ENCODE measurements around the gene GNL1.
"Not testable (repeated sequence)": the region's sequence is repeated elsewhere in the genome, so short reads cannot be mapped to it uniquely, and the experiment has no call there.

The GNL1 gene

DNA sequence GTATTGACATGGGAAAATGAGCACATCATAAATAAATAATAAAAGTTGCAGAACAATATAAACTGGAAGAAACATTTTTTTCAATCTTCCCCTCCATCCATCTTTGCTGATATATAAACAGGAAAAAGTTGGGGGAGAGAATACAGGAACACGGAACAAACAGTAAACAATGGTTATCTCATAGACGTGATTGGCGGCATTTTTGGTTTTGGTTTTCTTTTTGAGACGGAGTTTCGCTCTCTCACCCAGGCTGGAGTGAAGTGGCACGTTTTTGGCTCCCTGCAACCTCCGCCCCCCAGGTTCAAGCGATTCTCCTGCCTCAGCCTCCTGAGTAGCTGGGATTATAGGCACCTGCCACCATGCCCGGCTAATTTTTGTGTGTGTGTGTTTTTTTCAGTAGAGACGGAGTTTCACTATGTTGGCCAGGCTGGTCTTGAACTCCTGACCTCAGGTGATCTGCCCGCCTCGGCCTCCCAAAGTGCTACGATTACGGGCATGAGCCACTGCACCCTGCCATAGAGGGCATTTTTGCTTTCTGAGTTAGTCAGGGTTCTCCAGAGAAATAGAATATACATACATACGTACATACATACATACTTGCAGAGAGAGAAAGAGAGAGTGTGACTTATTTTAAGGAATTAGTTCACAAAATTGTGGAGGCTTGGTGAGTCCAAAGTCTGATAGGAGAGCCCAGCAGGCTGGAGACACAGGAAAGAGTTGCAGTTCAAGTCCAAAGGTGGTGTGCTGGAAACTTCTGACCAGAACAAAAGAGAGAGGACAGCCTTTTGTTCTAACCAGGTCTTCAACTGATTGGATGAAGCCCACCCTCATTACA, 22.6 kb downstream of the GNL1 start:
- TF ChIP-seq, protein P1, sequence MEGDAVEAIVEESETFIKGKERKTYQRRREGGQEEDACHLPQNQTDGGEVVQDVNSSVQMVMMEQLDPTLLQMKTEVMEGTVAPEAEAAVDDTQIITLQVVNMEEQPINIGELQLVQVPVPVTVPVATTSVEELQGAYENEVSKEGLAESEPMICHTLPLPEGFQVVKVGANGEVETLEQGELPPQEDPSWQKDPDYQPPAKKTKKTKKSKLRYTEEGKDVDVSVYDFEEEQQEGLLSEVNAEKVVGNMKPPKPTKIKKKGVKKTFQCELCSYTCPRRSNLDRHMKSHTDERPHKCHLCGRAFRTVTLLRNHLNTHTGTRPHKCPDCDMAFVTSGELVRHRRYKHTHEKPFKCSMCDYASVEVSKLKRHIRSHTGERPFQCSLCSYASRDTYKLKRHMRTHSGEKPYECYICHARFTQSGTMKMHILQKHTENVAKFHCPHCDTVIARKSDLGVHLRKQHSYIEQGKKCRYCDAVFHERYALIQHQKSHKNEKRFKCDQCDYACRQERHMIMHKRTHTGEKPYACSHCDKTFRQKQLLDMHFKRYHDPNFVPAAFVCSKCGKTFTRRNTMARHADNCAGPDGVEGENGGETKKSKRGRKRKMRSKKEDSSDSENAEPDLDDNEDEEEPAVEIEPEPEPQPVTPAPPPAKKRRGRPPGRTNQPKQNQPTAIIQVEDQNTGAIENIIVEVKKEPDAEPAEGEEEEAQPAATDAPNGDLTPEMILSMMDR (IDR thresholded peaks at IDR 0.05; ENCODE audit: borderline replicate concordance, insufficient read depth, low read depth, low read length) = no peak
- no peak overlapping the region for H3K4me3 ChIP-seq (ENCODE audit: low read depth, low read length)

DNA sequence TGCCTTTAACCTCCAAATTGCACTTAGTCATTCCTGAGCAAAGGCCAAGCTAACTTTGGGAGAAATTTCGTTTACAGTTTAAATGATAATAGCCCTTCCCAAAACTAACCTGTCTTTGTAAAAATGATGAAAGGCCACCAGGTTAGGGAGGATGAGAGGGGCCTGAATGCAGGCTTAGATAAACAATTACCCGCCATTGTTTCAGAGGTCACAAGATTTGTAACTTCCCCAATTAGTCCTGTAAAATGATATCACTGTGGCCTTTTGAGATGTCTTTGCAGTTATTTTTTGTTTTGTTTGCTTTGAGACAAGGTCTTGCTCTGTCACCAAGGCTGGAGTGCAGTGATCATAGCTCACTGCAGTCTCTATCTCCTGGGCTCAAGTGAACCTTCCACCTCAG, 26.3 kb downstream of the GNL1 start:
- TF ChIP-seq, protein P1 (IDR thresholded peaks at IDR 0.05; ENCODE audit: borderline replicate concordance, insufficient read depth, low read depth, low read length) = no peak

DNA sequence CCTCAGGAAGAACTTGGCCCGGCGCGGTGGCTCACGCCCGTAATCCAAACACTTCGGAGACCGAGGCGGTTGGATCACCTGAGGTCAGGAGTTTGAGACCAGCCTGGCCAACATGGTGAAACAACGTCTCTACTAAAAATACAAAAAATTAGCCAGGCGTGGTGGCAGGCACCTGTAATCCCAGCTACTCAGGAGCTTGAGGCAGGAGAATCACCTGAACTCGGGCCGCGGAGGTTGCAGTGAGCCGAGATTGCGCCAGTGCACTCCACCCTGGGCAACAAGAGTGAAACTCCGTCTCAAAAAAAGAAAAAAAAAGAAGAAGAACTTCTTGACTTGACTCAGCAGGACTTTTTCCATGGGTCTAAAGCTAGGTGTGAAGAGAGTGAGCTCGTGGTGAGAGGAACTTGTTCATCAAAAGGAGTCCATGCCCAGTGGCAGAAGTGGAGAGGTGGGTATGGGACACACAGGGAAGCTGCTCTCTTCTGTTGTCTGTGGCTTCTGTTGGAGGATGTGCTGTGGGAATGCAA, 26.9 kb downstream of the GNL1 start:
- not testable (repeated sequence) for H3K4me3 ChIP-seq (ENCODE audit: low read depth, low read length)

More for the DNA sequence above, 26.3 kb downstream of the GNL1 start:
- no peak overlapping the region for H3K4me3 ChIP-seq (ENCODE audit: low read depth, low read length)

DNA sequence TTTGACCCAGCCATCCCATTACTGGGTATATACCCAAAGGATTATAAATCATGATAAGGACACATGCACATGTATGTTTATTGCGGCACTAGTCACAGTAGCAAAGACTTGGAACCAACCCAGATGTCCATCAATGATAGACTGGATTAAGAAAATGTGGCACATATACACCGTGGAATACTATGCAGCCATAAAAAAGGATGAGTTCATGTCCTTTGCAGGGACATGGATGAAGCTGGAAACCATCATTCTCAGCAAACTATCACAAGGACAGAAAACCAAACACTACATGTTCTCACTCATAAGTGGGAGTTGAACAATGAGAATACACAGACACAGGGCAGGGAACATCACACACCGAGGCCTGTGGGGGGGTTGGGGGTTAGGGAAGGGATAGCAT, 29.8 kb downstream of the GNL1 start:
- not testable (repeated sequence) for H3K4me3 ChIP-seq (ENCODE audit: low read depth, low read length)

DNA sequence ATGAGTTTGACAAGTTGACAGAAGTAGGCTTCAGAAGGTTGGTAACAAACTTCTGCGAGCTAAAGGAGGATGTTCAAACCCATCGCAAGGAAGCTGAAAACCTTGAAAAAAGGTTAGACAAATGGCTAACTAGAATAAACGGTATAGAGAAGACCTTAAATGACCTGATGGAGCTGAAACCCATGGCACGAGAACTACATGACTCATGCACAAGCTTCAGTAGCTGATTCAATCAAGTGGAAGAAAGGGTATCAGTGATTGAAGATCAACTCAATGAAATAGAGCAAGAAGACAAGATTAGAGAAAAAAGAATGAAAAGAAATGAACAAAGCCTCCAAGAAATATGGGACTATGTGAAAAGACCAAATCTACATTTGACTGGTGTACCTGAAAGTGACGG, 34.3 kb downstream of the GNL1 start:
- not testable (repeated sequence) for H3K4me3 ChIP-seq (ENCODE audit: low read depth, low read length)

DNA sequence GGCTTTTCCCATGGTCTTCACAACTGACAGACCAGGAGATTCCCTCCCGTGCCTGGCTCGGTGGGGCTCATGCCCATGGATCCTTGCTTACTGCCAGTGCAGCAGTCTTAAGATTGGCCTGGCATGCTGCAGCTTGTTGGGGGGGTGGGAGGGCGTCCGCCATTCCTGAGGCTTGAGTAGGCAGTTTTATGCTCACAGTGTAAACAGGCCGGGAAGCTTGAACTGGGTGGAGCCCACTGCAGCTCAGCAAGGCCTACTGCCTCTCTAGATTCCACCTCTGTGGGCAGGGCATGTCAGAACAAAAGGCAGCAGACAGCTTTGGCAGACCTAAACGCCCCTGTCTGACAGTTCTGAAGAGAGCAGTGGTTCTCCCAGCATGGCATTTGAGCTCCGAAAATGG, 35.2 kb downstream of the GNL1 start:
- H3K4me3 ChIP-seq (ENCODE audit: low read depth, low read length) = not testable (repeated sequence)

DNA sequence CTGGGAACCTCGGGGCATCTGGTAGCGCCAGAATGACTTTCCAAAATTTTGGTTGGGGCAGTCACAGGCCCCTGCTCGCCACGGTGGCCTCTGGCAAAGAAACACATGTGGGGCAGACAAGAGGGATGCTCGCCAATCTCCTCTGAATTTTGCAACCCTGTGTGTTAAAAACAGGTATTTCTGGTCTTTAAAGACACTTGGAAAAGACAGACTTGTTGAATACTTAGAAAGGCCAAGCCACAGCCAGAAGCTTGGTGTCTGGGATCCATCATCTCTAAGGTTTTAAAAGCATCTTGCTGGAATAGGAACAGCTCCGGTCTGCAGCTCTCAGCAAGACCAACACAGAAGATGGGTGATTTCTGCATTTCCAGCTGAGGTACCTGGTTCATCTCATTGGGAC, 35.8 kb downstream of the GNL1 start:
- no peak overlapping the region for H3K4me3 ChIP-seq (ENCODE audit: low read depth, low read length)
- TF ChIP-seq, protein P1 (IDR thresholded peaks at IDR 0.05; ENCODE audit: borderline replicate concordance, insufficient read depth, low read depth, low read length) = no peak

DNA sequence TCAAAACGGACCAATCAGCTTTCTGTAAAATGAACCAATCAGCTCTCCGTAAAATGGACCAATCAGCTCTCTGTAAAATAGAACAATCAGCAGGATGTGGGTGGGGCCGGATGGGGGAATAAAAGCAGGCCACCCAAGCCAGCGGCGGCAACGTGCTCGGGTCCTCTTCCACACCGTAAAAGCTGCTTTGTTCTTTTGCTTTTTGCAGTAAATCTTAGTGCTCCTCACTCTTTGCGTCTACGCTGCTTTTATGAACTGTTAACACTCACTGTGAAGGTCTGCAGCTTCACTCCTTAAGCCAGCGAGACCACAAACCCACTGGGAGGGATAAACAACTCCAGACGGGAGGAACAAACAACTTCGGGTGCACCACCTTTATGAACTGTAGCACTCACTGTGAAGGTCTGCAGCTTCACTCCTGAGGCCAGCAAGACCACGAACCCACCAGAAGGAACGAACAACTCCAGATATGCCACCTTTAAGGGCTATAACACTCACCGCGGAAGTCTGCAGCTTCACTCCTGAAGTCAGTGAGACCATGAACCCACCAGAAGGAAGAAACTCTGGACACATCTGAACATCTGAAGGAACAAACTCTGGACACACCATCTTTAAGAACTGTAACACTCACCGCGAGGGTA, 37.7 kb downstream of the GNL1 start:
- H3K4me3 ChIP-seq (ENCODE audit: low read depth, low read length) = not testable (repeated sequence)

DNA sequence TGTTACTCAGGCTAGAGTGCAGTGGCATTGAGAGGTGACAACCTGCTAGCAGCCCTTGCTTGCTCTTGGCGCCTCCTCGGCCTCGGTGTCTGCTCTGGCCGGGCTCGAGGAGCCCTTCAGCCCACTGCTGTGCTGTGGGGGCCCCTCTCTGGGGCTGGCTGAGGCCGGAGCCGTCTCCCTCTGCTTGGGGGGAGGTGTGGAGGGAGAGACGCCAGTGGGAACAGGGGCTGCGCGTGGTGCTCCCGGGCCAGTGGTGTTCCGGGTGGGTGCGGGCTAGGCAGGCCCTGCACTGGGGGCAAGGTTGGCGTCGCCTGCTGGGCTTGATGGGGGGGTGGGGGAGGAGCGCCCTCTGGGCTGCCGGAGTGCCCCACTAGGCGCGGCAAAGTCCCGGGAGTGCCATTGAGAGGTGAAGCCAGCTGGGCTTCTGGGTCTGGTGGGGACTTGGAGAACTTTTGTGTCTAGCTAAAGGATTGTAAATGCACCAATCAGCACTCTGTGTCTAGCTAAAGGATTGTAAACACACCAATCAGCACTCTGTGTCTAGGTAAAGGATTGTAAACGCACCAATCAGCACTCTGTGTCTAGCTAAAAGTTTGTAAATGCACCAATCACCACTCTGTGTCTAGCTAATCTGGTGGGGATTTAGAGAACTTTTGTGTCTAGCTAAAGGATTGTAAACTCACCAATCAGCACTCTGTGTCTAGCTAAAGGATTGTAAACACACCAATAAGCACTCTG, 38.4 kb downstream of the GNL1 start:
- H3K4me3 ChIP-seq (ENCODE audit: low read depth, low read length) = not testable (repeated sequence)

DNA sequence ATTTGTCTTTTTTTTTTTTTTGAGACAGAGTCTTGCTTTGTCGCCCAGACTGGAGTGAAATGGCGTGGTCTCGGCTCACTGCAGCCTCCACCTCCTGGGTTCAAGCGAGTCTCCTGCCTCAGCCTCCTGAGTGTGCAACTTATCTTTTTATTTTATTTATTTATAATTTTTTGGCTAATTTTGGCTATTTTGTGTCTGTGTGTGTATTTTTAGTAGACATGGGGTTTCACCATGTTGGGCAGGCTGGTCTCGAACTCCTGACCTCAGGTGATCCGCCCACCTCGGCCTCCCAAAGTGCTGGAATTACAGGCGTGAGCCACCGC, 39.6 kb downstream of the GNL1 start:
- H3K4me3 ChIP-seq (ENCODE audit: low read depth, low read length) = not testable (repeated sequence)

All from GM12875 (cell line).